Right atrium auricular region (tissue), 2 donors: ENCODE results near the gene SIPA1. TPM values are rescaled to one million over a fixed set of nuclear protein-coding genes. Genes with fewer than 3 reads are reported as not detected.

Source experiments
- DNase-seq: peaks from one replicate; pipeline ENCODE4 v3.0.0-alpha.2; 2019; ENCODE audit warnings: low spot score
- H3K27ac ChIP-seq, 2 donors: fragments of 200-600 bp; sonication (generic); 1 replicate in 1 of 2; 2 replicates in 1 of 2; pipeline ENCODE4 v1.5.1; 2016 to 2019
- H3K27me3 ChIP-seq, 2 donors: fragments of 200-600 bp; sonication (generic); one replicate each; pipeline versions ENCODE4 v1.5.1 to v1.6.0; 2017 to 2019
- H3K36me3 ChIP-seq: fragments of 200-600 bp; sonication (generic); one replicate; pipeline ENCODE4 v1.5.1; 2016
- H3K4me1 ChIP-seq, 2 donors: fragments of 200-600 bp; sonication (generic); one replicate each; pipeline versions ENCODE4 v1.5.1 to v1.6.0; 2017 to 2019
- H3K4me3 ChIP-seq, 2 donors: fragments of 200-600 bp; sonication (generic); 1 replicate in 1 of 2; 2 replicates in 1 of 2; pipeline ENCODE4 v1.5.1; 2017 to 2019; ENCODE audit warnings: mild to moderate bottlenecking in 1 of 2, moderate library complexity in 1 of 2
- H3K9me3 ChIP-seq, 2 donors: fragments of 200-600 bp; sonication (generic); one replicate each; pipeline ENCODE4 v1.5.1; 2019
- CTCF ChIP-seq, 2 donors: fragments of 200-600 bp; sonication (generic); IDR thresholded peaks; one replicate each; pipeline ENCODE4 v1.5.1; 2019; ENCODE audit warnings: antibody characterized with exemption in 2 of 2
- total RNA-seq, 2 donors: library from RNA; depleted of rRNA; stranded (reverse); fragments of >200 nt; gene quantifications; one replicate each; pipeline ENCODE4 v1.1.0, GENCODE V29; 2016

SIPA1 gene
- total RNA-seq, 2 donors from 2014 or later, result 14.5 to 29.6 TPM

GRCh38 chr11:65651339-65651588 lies 13.4 kb downstream of the SIPA1 start:
- no peaks in the 10 kb centered on the region for H3K27me3 ChIP-seq
- H3K36me3 ChIP-seq, result peaks cover 55% of the 10 kb centered on the region
- H3K27ac ChIP-seq, result peak overlapping the region; percentile 92 to 96
- H3K4me1 ChIP-seq, result peaks cover 0 to 43% of the 10 kb centered on the region in 2 donors
- H3K9me3 ChIP-seq, result no peaks in the 10 kb centered on the region
- DNase-seq, result no peak
- TF ChIP-seq CTCF (IDR thresholded peaks at IDR 0.05), result no peak
- H3K4me3 ChIP-seq, result no peak overlapping the region

- Histone ChIP-seq H3K4me1 (peaks cover 0 to 43% of the 10 kb centered on the region in 2 donors), H3K36me3 (peaks cover 61% of the 10 kb centered on the region), H3K4me3 (peak overlapping the region; percentile 34 to 57), H3K9me3 (no peaks in the 10 kb centered on the region), H3K27me3 (no peaks in the 10 kb centered on the region), H3K27ac (peak overlapping the region; percentile 92 to 96)
- no peak for TF ChIP-seq CTCF (IDR thresholded peaks at IDR 0.05)
- peak; percentile 68 for DNase-seq
These were observed 13.9 kb downstream of the SIPA1 start for GRCh38 chr11:65651589-65652510.

- DNase-seq, result peak; percentile 93
- Histone ChIP-seq H3K9me3 (no peaks in the 10 kb centered on the region), H3K27ac (peak overlapping the region; percentile 92 to 96), H3K36me3 (peaks cover 69% of the 10 kb centered on the region), H3K27me3 (no peaks in the 10 kb centered on the region), H3K4me3 (peak overlapping the region; percentile 34 to 57), H3K4me1 (peaks cover 0 to 43% of the 10 kb centered on the region in 2 donors)
- TF ChIP-seq CTCF (IDR thresholded peaks at IDR 0.05), result no peak
These were observed 14.8 kb downstream of the SIPA1 start for GRCh38 chr11:65652511-65653228.

- TF ChIP-seq CTCF (IDR thresholded peaks at IDR 0.05), result no peak
- Histone ChIP-seq H3K27me3 (no peaks in the 10 kb centered on the region), H3K36me3 (peaks cover 77% of the 10 kb centered on the region), H3K9me3 (no peaks in the 10 kb centered on the region), H3K4me1 (peaks cover 0 to 43% of the 10 kb centered on the region in 2 donors), H3K4me3 (peak overlapping the region; percentile 34 to 57), H3K27ac (peak overlapping the region; percentile 92 to 96)
- DNase-seq, result no peak
These were observed 15.6 kb downstream of the SIPA1 start for GRCh38 chr11:65653229-65654225.
